Measurements from ENCODE around the gene RDH12. TPM values are rescaled to one million over a fixed set of nuclear protein-coding genes. Genes with fewer than 3 reads are reported as not detected.

The RDH12 gene
- under 0.01 TPM in 1 of 2 replicates, not detected in the other for total RNA-seq

DNA sequence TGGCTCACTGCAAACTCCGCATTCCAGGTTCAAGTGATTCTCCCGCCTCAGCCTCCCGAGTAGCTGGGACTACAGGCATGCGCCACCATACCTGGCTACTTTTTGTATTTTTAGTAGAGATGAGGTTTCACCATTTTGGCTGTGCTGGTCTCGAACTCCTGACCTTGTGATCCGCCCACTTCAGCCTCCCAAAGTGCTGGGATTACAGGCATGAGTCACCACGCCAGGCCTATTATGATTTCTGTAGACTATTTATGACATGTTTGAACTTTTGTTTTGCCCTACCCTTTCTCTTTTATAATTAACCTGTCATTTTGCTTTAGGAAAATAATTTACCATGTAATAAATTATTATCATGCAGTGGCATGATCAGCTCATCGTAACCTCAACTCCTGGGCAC lies at the start of gene RDH12:
Gene RDH12, plus strand, starts transcription at position 395 of the 400 bp plus-strand sequence. CDS start 20,757 bp downstream, outside the sequence.

DNA sequence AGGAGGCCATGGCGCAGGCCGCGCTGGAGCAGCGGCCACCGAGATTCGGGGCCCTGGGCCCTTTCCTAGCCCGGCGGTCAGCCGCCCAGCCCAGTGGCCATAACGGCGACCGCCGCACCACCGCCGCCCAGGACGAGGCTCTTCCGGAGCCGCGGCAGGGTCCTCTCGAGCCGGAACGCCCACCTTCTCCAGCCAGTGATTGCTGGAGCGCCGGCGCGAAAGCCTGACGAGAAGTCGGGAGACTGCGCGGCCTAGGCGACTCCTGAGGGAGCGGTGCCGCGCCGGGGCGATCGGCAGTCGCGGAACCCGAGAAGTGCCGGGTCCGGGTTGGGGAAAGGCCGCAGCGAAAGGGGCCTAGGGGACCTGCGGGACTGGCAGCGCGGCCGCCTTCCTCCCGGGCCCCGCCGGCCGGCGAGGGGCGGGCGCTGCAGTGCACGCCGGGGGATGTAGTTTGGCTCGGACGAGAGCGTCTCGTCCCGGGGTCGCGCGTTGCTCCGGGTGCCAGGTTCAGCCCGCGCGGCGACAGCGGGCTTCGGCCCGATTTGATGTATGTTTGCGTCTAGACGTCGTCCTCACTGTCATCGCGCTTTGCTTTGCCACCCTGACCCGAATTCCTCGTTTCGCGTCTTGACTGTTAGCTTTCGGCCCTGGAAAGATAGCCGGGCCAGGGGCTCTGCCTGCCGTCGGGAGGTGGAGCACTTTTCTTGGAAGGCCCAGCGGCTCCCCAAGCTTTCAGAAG lies 27.0 kb upstream of the RDH12 start, which contains the start of gene VTI1B:
Gene VTI1B, minus strand, starts transcription at position 153 of the 739 bp plus-strand sequence. Its CDS starts 143 bp downstream, at position 10.

DNA sequence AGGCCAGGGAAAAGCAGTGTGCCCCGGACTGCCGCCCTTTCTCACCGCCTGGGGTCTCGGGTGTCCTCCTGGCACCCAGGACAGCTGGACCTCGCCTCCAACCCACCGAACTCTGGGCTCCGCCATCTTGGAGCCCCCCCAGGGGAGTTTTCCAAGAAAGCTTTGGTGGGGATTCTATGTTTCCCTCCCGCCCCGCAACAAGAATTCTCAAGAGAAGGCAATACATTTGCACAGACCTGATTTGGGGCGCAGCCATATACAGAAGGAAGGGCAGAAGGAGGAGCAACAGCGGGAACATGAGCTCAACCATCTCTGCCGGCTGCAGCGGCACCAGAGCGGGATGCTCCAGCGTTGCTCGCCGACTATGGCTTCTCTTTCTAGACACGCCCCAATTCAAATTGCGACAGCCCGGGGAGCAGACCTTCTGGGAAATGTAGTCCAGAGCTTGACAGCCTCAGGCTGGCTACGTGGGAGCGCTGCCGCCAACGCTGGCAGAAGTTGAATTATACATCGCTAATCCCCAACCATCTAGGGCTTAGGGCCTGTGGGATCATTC lies 6.2 kb upstream of the RDH12 start, which contains the start of gene RDH11:
Gene RDH11, minus strand, starts transcription at position 371 of the 556 bp plus-strand sequence. Its CDS starts 61 bp downstream, at position 310.

Other genes starting within 250 kb of the RDH12 start
- gene TMEM229B, start 213.2 kb upstream of the RDH12 start, total RNA-seq, result not detected in 2 replicates
- gene PLEKHH1, start 168.6 kb upstream of the RDH12 start, total RNA-seq, result 0.15 and 0.34 TPM in 2 replicates
- 12.9 and 14.1 TPM in 2 replicates for gene PIGH, start 101.6 kb upstream of the RDH12 start, total RNA-seq
- gene ARG2, start 82.0 kb upstream of the RDH12 start, total RNA-seq, result 1.2 and 2.4 TPM in 2 replicates
- gene VTI1B, start 27.3 kb upstream of the RDH12 start, total RNA-seq, result 33.7 and 35.5 TPM in 2 replicates
- 99.0 and 101 TPM in 2 replicates for gene RDH11, start 6.1 kb upstream of the RDH12 start, total RNA-seq
- gene ZFYVE26, start 114.7 kb downstream of the RDH12 start, total RNA-seq, result 7.3 and 9.6 TPM in 2 replicates
- 6.1 and 8.0 TPM in 2 replicates for gene RAD51B, start 117.9 kb downstream of the RDH12 start, total RNA-seq

Data from bronchus fibroblast of lung (primary cell).